Activated CD8-positive, alpha-beta memory T cell treated with anti-CD3 and anti-CD28 coated beads for 4 hours (primary cell): ENCODE data around the gene CYSRT1.
"Not testable (repeated sequence)": the region's sequence is repeated elsewhere in the genome, so short reads cannot be mapped to it uniquely, and the experiment has no call there.

Experiments used
- DNase-seq, 2 donors: peaks; one replicate each; pipeline ENCODE4 v3.0.0-alpha.2; 2020; ENCODE audit warnings: low read depth in 2 of 2

Gene CYSRT1

GRCh38 chr9:137252555-137253506, 27.9 kb downstream of the CYSRT1 start:
- DNase-seq, result no peak

- no peak for DNase-seq
These were observed 29.0 kb downstream of the CYSRT1 start for GRCh38 chr9:137253717-137254623.

DNA sequence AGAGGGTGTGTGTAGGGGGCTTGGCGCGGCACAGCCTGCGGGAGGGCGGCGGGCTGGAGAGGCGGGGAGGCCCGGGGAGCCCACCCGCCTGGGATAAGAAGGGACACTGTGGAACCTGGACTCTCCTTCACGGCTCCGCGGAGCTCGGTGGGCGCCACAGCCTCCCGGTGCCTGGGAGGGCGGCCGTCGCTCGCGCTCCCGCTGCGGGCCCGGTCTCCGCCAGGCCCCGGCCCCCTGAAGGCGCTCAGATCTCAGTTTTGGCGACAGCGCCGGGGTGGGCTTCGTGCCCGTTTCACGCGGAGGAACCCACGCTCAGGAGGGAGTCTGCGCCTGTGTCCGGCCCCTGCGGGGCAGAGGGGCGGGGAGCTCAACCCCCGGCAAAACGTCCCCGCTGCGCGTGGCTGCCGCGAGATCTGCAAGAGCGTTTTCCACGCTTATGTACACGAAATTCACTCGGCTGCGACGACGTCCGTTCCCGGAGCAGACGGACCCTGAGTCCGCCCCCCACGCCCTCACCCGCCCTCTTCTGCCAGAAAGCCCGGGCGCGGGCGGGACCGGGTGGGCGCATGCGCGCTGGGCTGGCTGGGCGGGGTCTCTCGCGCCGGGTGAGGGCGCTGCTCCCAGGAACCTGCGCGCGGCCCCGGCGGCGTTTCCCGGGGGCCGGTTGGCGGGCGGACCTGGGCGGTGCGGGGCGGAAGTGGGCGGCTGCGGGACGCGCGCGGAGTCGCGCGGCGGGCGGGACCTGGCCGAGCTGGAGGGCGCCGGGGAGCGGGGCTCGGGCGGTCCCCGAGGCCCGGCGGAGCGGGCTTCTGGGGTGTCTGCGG, 29.9 kb downstream of the CYSRT1 start, which contains the start of gene NELFB:
Gene NELFB (plus strand): TSS at position 704 of the 824 bp plus-strand sequence.
- DNase-seq, result peak; percentile 90 to 94

- DNase-seq, result no peak
These were observed 30.6 kb downstream of the CYSRT1 start for GRCh38 chr9:137255448-137256114.

GRCh38 chr9:137256362-137256761, 31.4 kb downstream of the CYSRT1 start:
- DNase-seq, result no peak

DNA sequence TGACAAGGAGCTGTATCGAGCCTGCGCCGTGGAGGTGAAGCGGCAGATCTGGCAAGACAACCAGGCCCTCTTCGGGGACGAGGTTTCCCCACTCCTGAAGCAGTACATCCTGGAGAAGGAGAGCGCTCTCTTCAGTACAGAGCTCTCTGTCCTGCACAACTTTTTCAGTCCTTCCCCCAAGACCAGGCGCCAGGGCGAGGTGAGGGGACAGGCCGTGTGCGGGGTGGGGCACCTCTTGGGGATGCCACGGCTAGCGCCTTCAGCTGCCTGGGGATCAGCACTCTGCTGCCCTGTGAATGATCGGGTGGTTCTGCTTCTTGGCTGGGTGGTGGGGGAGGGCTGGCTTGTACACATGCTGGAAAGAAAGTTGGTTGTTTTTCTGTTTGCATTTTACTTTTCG, 31.9 kb downstream of the CYSRT1 start:
- no peak for DNase-seq

GRCh38 chr9:137262173-137262908, 37.4 kb downstream of the CYSRT1 start:
- not testable (repeated sequence) for DNase-seq

DNA sequence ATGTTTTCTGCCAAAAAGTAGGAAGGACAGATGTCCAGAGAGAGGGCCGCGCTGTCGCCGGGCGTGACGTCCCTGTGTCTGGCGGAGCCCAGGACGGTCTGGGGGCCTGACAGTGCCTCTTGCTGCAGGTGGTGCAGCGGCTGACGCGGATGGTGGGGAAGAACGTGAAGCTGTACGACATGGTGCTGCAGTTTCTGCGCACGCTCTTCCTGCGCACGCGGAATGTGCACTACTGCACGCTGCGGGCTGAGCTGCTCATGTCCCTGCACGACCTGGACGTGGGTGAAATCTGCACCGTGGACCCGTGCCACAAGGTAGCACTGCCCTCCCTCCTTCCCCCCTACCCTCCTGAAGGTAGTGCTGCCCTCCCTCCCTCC, 37.9 kb downstream of the CYSRT1 start:
- DNase-seq, result no peak

DNA sequence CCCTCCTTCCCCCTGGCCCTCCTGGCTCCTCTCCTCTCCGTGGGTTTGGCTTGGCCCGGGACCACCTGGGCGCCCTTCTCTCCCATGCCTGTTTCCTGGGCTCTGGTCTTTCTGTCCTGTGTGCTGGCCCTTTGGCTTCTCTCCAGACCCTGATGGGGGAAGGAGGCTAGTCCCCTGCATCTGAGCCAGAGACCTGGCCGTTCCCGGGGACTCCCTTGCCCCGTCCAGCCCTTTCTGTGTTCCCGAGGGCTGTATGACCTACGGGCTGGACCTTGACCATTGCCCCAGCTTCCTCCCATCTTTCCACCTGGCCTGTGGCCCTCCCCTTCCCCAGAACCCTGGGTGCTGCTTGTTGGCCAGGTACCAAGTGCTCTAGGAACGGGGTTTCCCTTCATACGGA, 38.5 kb downstream of the CYSRT1 start:
- no peak for DNase-seq

DNA sequence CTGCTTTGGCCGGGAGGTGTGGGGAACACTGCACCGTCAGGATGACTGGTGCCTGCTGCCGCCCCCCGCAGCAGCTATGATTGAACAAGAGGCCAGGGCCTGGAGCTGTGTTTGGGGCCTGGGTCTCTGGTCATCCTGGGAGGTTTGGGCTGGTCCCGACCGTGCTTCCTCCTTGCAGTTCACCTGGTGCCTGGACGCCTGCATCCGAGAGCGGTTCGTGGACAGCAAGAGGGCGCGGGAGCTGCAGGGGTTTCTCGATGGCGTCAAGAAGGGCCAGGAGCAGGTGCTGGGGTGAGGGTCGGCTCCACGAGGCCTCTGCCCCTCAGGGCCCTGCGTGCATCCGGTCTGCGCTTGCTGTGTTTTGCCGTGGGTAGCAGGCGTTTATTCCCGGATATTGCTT, 39.1 kb downstream of the CYSRT1 start:
- DNase-seq, result no peak

- DNase-seq, result no peak
These were observed 40.7 kb downstream of the CYSRT1 start for GRCh38 chr9:137265496-137266161.

DNA sequence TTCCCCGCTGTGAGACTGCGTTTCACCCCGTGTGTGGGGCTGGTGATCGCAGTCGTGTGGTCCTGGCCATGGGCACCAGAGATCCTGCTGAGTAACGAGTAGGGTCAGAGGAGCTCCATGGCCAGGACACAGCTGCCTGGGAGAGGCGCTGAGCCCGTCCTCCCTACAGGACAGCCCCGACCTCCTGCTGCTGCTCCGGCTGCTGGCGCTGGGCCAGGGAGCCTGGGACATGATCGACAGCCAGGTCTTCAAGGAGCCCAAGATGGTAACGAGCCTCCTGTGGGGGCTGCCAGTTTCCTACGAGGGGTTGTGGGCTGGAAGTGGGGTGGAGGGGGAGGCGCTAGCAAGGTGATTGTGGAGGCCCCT, 41.2 kb downstream of the CYSRT1 start:
- DNase-seq, result no peak

GRCh38 chr9:137266585-137267453, 41.8 kb downstream of the CYSRT1 start:
- no peak for DNase-seq

DNA sequence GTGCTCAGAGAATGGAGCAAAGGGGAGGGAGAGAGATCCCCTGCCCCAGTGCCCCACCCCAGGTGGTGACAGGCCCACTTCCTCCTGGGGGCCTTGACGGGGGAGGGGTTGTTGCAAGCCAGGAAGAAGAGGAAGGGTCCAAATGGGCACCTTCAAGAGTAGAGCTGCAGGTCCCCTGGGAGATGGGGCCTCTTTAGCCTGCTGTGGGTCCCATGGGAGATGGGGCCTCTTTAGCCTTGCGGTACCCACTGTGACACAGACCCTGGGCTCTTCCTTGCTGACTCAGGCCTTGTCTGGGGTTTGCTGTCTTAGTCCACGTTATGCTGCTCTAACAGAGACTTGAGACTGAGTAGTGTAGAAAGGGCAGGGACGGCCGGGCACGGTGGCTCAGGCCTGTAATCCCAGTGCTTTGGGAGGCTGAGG, 43.0 kb downstream of the CYSRT1 start:
- no peak for DNase-seq

GRCh38 chr9:137268538-137269201, 43.7 kb downstream of the CYSRT1 start:
- no peak for DNase-seq

DNA sequence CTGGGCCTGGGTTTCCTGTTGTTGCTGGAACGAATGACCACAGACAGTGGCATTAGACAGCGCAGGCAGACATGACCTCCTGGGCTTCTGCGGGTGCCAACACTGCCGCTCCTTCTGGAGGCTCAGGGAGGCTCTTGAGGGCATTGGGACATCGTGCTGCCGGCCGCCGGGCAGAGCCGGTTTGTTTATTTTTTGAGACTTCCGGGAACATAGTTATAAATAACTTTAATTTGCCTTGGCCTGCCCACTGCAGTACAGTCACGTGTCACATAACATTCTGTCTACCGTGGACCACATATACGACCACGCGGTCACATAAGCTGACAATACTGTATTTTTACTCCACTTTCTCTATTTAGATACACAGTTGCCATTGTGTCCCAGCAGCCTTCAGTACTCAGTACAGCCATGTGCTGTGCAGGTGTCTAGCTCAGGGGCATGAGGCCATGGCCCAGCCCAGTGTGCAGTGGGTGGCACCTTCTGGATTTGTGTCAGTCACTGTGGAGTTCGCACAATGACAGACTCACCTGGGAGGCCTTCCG, 44.3 kb downstream of the CYSRT1 start:
- DNase-seq, result no peak

DNA sequence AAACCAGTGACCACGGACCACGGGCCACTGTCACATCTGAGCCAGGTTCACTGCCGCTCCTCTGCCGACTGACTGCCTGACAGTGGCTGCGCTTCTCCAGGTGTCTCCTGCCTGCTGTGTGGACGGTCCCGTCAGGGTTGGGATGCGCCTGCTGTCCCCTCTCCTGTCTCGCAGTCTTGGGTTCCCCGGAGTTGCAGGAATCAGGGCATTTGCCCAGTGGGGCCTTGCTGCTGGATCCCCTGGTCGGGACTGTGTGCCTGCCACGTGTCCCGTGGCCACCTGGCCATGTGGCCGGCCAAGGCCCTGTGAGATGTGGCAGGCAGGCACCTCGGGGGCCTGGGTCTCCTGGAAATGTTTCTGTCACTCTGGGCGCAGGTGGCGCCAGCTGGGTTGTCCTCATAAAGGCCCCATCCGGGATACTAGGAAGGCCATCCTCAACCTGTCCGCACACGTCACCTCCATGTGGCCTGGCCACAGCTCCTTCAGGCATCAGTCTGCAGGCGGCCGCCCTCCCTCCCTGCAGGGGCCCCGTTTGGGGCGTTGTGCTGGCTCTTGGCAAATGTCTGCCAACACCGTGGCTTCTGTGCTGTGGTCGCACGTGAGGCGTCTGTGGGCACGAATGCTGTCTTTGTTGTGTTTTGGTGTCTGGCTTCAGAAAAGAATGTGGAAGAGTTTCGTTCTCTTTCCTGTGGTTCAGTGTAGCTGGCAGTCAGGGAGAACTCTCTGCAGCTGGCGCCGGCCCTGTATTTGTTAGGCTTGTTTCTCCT, 46.1 kb downstream of the CYSRT1 start:
- no peak for DNase-seq
